Keratinocyte (primary cell): ENCODE results near the gene OLFML3. TPM values are rescaled to one million over a fixed set of nuclear protein-coding genes. Genes with fewer than 3 reads are reported as not detected.
"Not testable (repeated sequence)": the region's sequence is repeated elsewhere in the genome, so short reads cannot be mapped to it uniquely, and the experiment has no call there.

ENCODE experiments used
- DNase-seq: peaks from one replicate; pipeline ENCODE4 v3.0.0-alpha.2; 2011; ENCODE audit warnings: low read depth, missing footprints, low spot score
- FAIRE-seq: peaks from 2 replicates; lab custom pipeline; 2011; peaks lifted over from hg19 to GRCh38; lab: Jason Lieb, UNC
- H2AFZ ChIP-seq: 2 replicates; pipeline ENCODE4 v1.6.0; 2012; ENCODE audit warnings: low read length, control low read depth, inconsistent platforms; ENCODE audit not compliant: control insufficient read depth
- H3K27ac ChIP-seq: 2 replicates; pipeline ENCODE4 v1.5.1; 2011; ENCODE audit warnings: low read length; ENCODE audit not compliant: control insufficient read depth, insufficient read depth
- H3K27me3 ChIP-seq: 3 replicates; pipeline ENCODE4 v1.6.0; 2011; ENCODE audit warnings: low read length; ENCODE audit not compliant: control insufficient read depth, insufficient read depth; ENCODE audit errors: extremely low read depth
- H3K36me3 ChIP-seq, 2 experiments: 2 replicates in 1 of 2; 3 replicates in 1 of 2; pipeline ENCODE4 v1.5.1; 2011; ENCODE audit warnings: low read length in 2 of 2, mild to moderate bottlenecking in 1 of 2; ENCODE audit not compliant: control insufficient read depth in 2 of 2, insufficient read depth in 2 of 2; ENCODE audit errors: extremely low read depth in 1 of 2
- H3K4me1 ChIP-seq: 3 replicates; pipeline ENCODE4 v1.5.1; 2011; ENCODE audit warnings: low read length; ENCODE audit not compliant: control insufficient read depth, insufficient read depth; ENCODE audit errors: extremely low read depth
- H3K4me2 ChIP-seq: 3 replicates; pipeline ENCODE4 v1.6.0; 2011; ENCODE audit warnings: low read depth, low read length; ENCODE audit not compliant: control insufficient read depth, insufficient read depth; ENCODE audit errors: extremely low read depth
- H3K4me3 ChIP-seq, 3 experiments: fragments of 200-600 bp in 1 of 3; sonication (generic) in 1 of 3; 2 replicates in 2 of 3; 3 replicates in 1 of 3; pipeline ENCODE4 v1.5.1; 2011 to 2016; ENCODE audit warnings: low read length in 3 of 3, mild to moderate bottlenecking in 3 of 3, control low read depth in 2 of 3, inconsistent platforms in 1 of 3, low read depth in 1 of 3, mixed read lengths in 1 of 3, mixed run types in 1 of 3, moderate library complexity in 1 of 3; ENCODE audit not compliant: control insufficient read depth in 2 of 3, insufficient read depth in 2 of 3; ENCODE audit errors: extremely low read depth in 1 of 3
- H3K79me2 ChIP-seq: 2 replicates; pipeline ENCODE4 v1.6.0; 2012; ENCODE audit warnings: low read length; ENCODE audit not compliant: control insufficient read depth, insufficient read depth
- H3K9ac ChIP-seq: 3 replicates; pipeline ENCODE4 v1.6.0; 2011; ENCODE audit warnings: low read length; ENCODE audit not compliant: control insufficient read depth, insufficient read depth; ENCODE audit errors: extremely low read depth
- H3K9me1 ChIP-seq: 3 replicates; pipeline ENCODE4 v1.6.0; 2011; ENCODE audit warnings: low read length; ENCODE audit not compliant: control insufficient read depth, insufficient read depth; ENCODE audit errors: extremely low read depth
- H3K9me3 ChIP-seq: 2 replicates; pipeline ENCODE4 v1.5.1; 2012; ENCODE audit warnings: low read depth, low read length; ENCODE audit not compliant: control insufficient read depth
- H4K20me1 ChIP-seq: 3 replicates; pipeline ENCODE4 v1.6.0; 2011; ENCODE audit warnings: low read length; ENCODE audit not compliant: control insufficient read depth, insufficient read depth; ENCODE audit errors: extremely low read depth
- EZH2 ChIP-seq: IDR thresholded peaks from one replicate; pipeline ENCODE4 v1.6.1; 2012; ENCODE audit warnings: inconsistent platforms, mild to moderate bottlenecking, low read length, moderate library complexity
- dilution Hi-C: fragments of 300-500 bp; cut with MboI; formaldehyde crosslinking; loops from one replicate; pipeline ENCODE4 v1.7.0; 2020; ENCODE audit warnings: low sequenced_read_pairs; ENCODE audit not compliant: extremely low pct_ligation_motif_present
- polyA plus RNA-seq, 5 experiments: library from polyadenylated mRNA; depleted of rRNA in 3 of 5; stranded (reverse) in 3 of 5; stranded (forward) in 1 of 5; unstranded in 1 of 5; fragments of >200 nt; gene quantifications; 1 replicate in 1 of 5; 2 replicates in 3 of 5; 3 replicates in 1 of 5; pipeline versions ENCODE4 v1.2.1 to v1.2.3, GENCODE V29; 2011 to 2012; ENCODE audit warnings: missing spikeins in 2 of 5, low read depth in 1 of 5, low replicate concordance in 1 of 5
- TF ChIP-seq, protein P1 (sequence below), 3 experiments: IDR thresholded peaks in 1 of 3; conservative IDR thresholded peaks in 1 of 3; optimal IDR thresholded peaks in 1 of 3; 2 replicates in 2 of 3; 3 replicates in 1 of 3; pipeline versions ENCODE3 to v1.5.1; 2011; ENCODE audit warnings: low read length in 3 of 3, mild to moderate bottlenecking in 3 of 3, moderate library complexity in 2 of 3, control low read depth in 1 of 3, inconsistent platforms in 1 of 3; ENCODE audit not compliant: insufficient read depth in 2 of 3; ENCODE audit errors: extremely low read depth in 1 of 3

OLFML3 gene
- polyA plus RNA-seq, 1 donor (not counting 4 experiments of a cell fraction or from before 2014, with no cell fraction given), result 4.4 TPM

DNA sequence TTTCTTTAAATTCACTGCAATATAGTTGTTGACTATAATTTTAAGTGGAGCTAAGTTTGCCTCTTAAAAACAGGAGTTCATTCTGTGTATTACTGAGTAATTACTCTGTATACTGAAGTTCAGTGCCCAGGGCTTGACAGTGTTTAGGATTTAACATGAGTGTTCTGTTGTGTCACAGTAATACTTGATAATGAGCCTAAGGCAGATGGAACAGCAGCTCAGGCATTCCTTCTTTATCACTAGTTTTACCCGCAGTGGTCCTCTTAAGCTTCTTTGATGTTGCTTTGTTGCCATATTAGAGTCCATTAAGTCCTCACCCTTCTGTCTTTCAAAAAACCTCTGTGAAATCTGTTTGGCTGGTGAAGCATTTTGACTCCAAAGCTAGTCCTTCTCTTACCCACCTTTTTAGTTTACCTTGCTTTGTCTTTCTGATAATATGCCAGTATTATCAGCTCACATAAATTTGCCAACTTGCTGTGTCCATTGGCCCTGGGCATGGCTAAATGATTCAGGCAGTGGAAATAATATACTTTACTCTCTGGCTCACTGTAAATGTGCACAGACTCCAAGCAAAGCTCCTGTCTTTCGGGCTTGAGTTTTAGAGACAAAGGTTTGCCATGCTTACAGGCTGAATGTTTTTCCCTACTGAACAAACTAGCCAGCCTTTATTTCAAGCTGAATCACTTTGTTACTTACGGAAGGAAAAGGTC, 32.4 kb upstream of the OLFML3 start:
- no peaks in the 10 kb centered on the region for H3K4me1 ChIP-seq
- no peaks in the 10 kb centered on the region for H3K9me1 ChIP-seq
- dilution Hi-C loops, result no loop called here
- no peak overlapping the region for H3K4me2 ChIP-seq
- no peak overlapping the region for H3K27ac ChIP-seq
- peaks cover 49% of the 10 kb centered on the region for H3K79me2 ChIP-seq
- DNase-seq (no peak), FAIRE-seq (no peak)
- H4K20me1 ChIP-seq, result no peaks in the 10 kb centered on the region
- TF ChIP-seq, protein P1, sequence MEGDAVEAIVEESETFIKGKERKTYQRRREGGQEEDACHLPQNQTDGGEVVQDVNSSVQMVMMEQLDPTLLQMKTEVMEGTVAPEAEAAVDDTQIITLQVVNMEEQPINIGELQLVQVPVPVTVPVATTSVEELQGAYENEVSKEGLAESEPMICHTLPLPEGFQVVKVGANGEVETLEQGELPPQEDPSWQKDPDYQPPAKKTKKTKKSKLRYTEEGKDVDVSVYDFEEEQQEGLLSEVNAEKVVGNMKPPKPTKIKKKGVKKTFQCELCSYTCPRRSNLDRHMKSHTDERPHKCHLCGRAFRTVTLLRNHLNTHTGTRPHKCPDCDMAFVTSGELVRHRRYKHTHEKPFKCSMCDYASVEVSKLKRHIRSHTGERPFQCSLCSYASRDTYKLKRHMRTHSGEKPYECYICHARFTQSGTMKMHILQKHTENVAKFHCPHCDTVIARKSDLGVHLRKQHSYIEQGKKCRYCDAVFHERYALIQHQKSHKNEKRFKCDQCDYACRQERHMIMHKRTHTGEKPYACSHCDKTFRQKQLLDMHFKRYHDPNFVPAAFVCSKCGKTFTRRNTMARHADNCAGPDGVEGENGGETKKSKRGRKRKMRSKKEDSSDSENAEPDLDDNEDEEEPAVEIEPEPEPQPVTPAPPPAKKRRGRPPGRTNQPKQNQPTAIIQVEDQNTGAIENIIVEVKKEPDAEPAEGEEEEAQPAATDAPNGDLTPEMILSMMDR (optimal IDR thresholded peaks at IDR 0.05 in 1 of 3, IDR thresholded peaks at IDR 0.05 in 1 of 3, conservative IDR thresholded peaks at IDR 0.05 in 1 of 3; ENCODE audit: extremely low read depth in 1 of 3, insufficient read depth in 2 of 3, low read length in 3 of 3), result no peak
- TF ChIP-seq EZH2, result no peak
- no peak overlapping the region for H2AFZ ChIP-seq
- no peaks in the 10 kb centered on the region for H3K27me3 ChIP-seq
- H3K9me3 ChIP-seq, result no peaks in the 10 kb centered on the region
- no peaks in the 10 kb centered on the region for H3K36me3 ChIP-seq
- H3K4me3 ChIP-seq, result no peak overlapping the region
- H3K9ac ChIP-seq, result no peak overlapping the region

DNA sequence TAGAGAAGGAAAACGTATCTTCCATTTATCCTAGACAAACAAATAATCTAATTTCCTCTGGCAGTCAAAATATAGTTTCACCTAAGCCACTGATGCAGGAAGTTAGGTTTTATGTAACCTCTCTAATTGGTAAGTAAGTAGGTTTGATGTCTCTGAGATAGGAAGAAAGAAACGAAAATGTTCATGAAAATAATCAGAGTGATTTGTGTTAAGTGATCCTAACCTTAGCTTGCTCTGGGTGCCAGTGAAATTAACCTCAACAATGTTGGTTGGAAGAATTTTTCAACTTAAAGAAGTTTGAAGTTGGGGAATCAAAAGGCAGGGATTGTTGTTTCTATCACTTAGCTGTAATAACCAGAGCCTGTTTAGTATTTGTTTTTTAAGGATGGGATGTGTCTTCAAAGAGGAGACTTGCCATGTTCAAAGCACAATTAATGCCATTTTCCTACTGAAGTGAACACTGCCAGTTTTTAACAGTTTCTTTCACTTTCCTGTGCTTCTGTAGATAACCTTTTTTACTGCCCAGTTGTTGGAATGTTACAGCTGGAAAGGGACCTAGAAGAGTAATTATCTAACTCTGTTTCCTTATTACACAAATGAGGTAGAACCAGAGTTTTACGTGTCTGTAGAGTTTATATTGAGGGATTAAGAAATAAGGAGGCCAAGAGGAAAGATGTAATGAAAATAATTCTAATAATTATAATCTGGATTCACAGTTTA, 31.7 kb upstream of the OLFML3 start:
- no peak overlapping the region for H3K4me2 ChIP-seq
- no peaks in the 10 kb centered on the region for H3K27me3 ChIP-seq
- H2AFZ ChIP-seq, result no peak overlapping the region
- TF ChIP-seq EZH2, result no peak
- TF ChIP-seq, protein P1 (optimal IDR thresholded peaks at IDR 0.05 in 1 of 3, IDR thresholded peaks at IDR 0.05 in 1 of 3, conservative IDR thresholded peaks at IDR 0.05 in 1 of 3; ENCODE audit: extremely low read depth in 1 of 3, insufficient read depth in 2 of 3, low read length in 3 of 3), result no peak
- no peak overlapping the region for H3K9ac ChIP-seq
- no peak for FAIRE-seq
- no peaks in the 10 kb centered on the region for H4K20me1 ChIP-seq
- peaks cover 49% of the 10 kb centered on the region for H3K79me2 ChIP-seq
- H3K9me3 ChIP-seq, result no peaks in the 10 kb centered on the region
- DNase-seq, result no peak
- H3K27ac ChIP-seq, result no peak overlapping the region
- H3K4me1 ChIP-seq, result no peaks in the 10 kb centered on the region
- no peak overlapping the region for H3K4me3 ChIP-seq
- no peaks in the 10 kb centered on the region for H3K9me1 ChIP-seq
- no peaks in the 10 kb centered on the region for H3K36me3 ChIP-seq
- dilution Hi-C loops, result no loop called here

DNA sequence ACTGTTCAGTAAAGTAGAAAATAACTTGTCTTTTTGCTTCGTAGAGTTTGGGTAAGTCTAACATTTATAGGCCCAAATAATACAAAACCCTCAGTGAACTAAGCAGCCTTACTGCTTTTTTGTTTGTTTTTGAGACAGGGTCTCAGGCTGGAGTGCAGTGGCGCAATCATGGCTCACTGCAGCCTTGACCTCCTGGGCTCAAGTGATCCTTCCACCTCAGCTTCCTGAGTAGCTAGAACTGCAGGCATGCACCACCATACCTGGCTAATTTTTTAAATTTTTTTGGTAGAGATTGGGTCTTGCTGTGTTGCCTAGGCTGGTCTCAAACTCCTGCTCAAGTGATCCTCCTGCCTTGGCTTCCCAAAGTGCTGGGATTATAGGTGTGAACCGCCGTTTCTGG, 31.1 kb upstream of the OLFML3 start:
- H3K27ac ChIP-seq, FAIRE-seq: not testable (repeated sequence)

More for the DNA sequence above, 31.1 kb upstream of the OLFML3 start:
- H3K9me1 ChIP-seq, dilution Hi-C loops, H3K36me3 ChIP-seq, H4K20me1 ChIP-seq, H3K9ac ChIP-seq, H2AFZ ChIP-seq, H3K4me1 ChIP-seq, H3K9me3 ChIP-seq, H3K27me3 ChIP-seq, H3K4me2 ChIP-seq, H3K4me3 ChIP-seq, DNase-seq: not testable (repeated sequence)
- H3K79me2 ChIP-seq, result peaks cover 46% of the 10 kb centered on the region
